ENCODE results near the gene ST3GAL5.
"Not testable (repeated sequence)": the region's sequence is repeated elsewhere in the genome, so short reads cannot be mapped to it uniquely, and the experiment has no call there.

- not testable (repeated sequence) for TF ChIP-seq CTCF (IDR thresholded peaks at IDR 0.05); EZH2 (IDR thresholded peaks at IDR 0.05; ENCODE audit: borderline replicate concordance, insufficient read depth, low read depth, low read length, poor library complexity, severe bottlenecking)
Observed at GRCh38 chr2:85881781-85882180, 7.0 kb downstream of the ST3GAL5 start.

All from B cell (primary cell).